Tibial nerve (tissue), 4 donors: ENCODE data around the gene TIMM21. TPM values are rescaled to one million over a fixed set of nuclear protein-coding genes. Genes with fewer than 3 reads are reported as not detected.

ENCODE experiments used
- DNase-seq, 2 donors: peaks; one replicate each; pipeline ENCODE4 v3.0.0-alpha.2; 2019; ENCODE audit warnings: low spot score in 2 of 2
- H3K27ac ChIP-seq, 4 donors: fragments of 200-600 bp; sonication (generic) in 3 of 4; one replicate each; pipeline ENCODE4 v1.5.1; 2017 to 2019; ENCODE audit warnings: mild to moderate bottlenecking in 1 of 4
- H3K27me3 ChIP-seq, 2 donors: fragments of 200-600 bp; sonication (generic) in 1 of 2; one replicate each; pipeline versions ENCODE4 v1.5.1 to v1.6.0; 2017 to 2019
- H3K36me3 ChIP-seq, 3 donors: fragments of 200-600 bp; sonication (generic); one replicate each; pipeline ENCODE4 v1.5.1; 2018 to 2019
- H3K4me1 ChIP-seq, 4 donors: fragments of 200-600 bp; sonication (generic) in 3 of 4; one replicate each; pipeline ENCODE4 v1.5.1; 2017 to 2019
- H3K4me3 ChIP-seq, 4 donors: fragments of 200-600 bp; sonication (generic) in 3 of 4; one replicate each; pipeline ENCODE4 v1.5.1; 2017 to 2019; ENCODE audit warnings: mild to moderate bottlenecking in 1 of 4, moderate library complexity in 1 of 4
- H3K9me3 ChIP-seq, 4 donors: fragments of 200-600 bp; sonication (generic) in 3 of 4; one replicate each; pipeline ENCODE4 v1.5.1; 2017 to 2019
- EP300 ChIP-seq, 2 donors: sonication (generic); formaldehyde crosslinking; IDR thresholded peaks; one replicate each; pipeline ENCODE4 v1.6.1; 2017; ENCODE audit warnings: antibody characterized with exemption in 2 of 2, mild to moderate bottlenecking in 1 of 2
- POLR2A ChIP-seq, 2 donors: fragments of 450-650 bp; IDR thresholded peaks; one replicate each; pipeline ENCODE4 v1.6.1; 2017; ENCODE audit warnings: antibody characterized with exemption in 2 of 2, mild to moderate bottlenecking in 2 of 2, moderate library complexity in 2 of 2
- WGBS, 2 donors: methylation state at CpG; one replicate each; pipeline ENCODE4 v1.1.5; 2018; 5-methylcytosine and 5-hydroxymethylcytosine counted together
- total RNA-seq, 4 donors: library from RNA; depleted of rRNA; stranded (reverse); fragments of >200 nt; gene quantifications; one replicate each; pipeline ENCODE4 v1.1.0, GENCODE V29; 2016
- TF ChIP-seq, protein P1 (sequence below), 5 experiments: fragments of 200-600 bp in 3 of 5; fragments of 450-650 bp in 2 of 5; sonication (generic) in 3 of 5; IDR thresholded peaks; one replicate each; pipeline ENCODE4 v1.5.1; 2016 to 2019; ENCODE audit warnings: antibody characterized with exemption in 5 of 5, mild to moderate bottlenecking in 3 of 5, moderate library complexity in 2 of 5

The TIMM21 gene
- total RNA-seq, 4 donors from 2014 or later, result 28.0 to 58.3 (median 33.6) TPM

DNA sequence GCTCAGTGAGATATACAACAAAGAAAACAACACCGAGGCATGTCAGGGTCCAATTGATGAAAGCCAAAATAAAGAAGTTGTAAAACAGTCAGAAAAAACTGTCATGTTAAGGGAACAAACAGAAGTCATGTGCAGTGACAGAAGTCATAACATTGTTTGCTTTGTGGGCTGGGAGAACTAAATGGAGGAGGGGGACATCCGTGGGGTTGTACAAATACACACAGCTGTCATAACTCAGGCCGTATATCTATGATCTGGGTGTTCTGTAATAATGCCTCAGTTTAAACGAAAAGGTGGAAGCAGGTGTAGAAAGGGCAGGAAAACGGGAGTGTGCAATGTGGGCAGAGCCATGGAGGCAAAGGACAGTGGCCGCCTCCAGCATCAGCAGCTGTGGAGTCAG lies 27.3 kb downstream of the TIMM21 start:
- Histone ChIP-seq H3K4me3 (no peak overlapping the region), H3K27me3 (peaks cover 0 to 5% of the 10 kb centered on the region in 2 donors), H3K36me3 (no peaks in the 10 kb centered on the region), H3K4me1 (no peaks in the 10 kb centered on the region), H3K27ac (no peak overlapping the region), H3K9me3 (peaks cover 0 to 4% (median 0%) of the 10 kb centered on the region in 4 donors)
- DNase-seq, result no peak
- WGBS, 2 donors, result 60% methylated on average over 6 of the region's 6 CpGs
- TF ChIP-seq, protein P1, sequence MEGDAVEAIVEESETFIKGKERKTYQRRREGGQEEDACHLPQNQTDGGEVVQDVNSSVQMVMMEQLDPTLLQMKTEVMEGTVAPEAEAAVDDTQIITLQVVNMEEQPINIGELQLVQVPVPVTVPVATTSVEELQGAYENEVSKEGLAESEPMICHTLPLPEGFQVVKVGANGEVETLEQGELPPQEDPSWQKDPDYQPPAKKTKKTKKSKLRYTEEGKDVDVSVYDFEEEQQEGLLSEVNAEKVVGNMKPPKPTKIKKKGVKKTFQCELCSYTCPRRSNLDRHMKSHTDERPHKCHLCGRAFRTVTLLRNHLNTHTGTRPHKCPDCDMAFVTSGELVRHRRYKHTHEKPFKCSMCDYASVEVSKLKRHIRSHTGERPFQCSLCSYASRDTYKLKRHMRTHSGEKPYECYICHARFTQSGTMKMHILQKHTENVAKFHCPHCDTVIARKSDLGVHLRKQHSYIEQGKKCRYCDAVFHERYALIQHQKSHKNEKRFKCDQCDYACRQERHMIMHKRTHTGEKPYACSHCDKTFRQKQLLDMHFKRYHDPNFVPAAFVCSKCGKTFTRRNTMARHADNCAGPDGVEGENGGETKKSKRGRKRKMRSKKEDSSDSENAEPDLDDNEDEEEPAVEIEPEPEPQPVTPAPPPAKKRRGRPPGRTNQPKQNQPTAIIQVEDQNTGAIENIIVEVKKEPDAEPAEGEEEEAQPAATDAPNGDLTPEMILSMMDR (IDR thresholded peaks at IDR 0.05), result no peak
- TF ChIP-seq EP300 (IDR thresholded peaks at IDR 0.05), result no peak
- no peak for TF ChIP-seq POLR2A (IDR thresholded peaks at IDR 0.05)

DNA sequence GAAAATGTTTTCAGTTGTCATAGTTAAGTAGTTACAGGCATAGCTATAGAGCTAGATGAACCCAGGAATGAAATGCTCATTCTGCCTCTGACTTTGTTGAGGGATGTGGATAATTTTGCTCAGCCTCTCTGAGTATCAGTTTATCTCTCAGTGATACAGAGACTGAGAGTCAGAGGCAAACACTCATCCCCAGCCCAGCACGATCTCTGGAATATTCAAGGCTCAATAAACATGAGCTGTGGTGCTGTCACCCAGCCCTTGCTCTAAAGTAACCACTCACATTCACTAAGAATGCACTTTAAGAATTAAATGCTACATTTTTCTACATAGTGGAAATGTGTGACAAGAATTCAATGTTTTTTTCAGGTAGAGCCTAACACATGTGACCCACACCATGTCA lies 30.6 kb downstream of the TIMM21 start:
- Histone ChIP-seq H3K36me3 (no peaks in the 10 kb centered on the region), H3K27me3 (no peaks in the 10 kb centered on the region), H3K4me1 (no peaks in the 10 kb centered on the region), H3K4me3 (no peak overlapping the region), H3K27ac (no peak overlapping the region), H3K9me3 (peaks cover 0 to 4% (median 0%) of the 10 kb centered on the region in 4 donors)
- TF ChIP-seq EP300 (IDR thresholded peaks at IDR 0.05) (no peak), POLR2A (IDR thresholded peaks at IDR 0.05) (no peak)
- TF ChIP-seq, protein P1 (IDR thresholded peaks at IDR 0.05), result no peak
- WGBS, 2 donors, result 41 to 84% methylated on average over 1 of the region's 1 CpG
- no peak for DNase-seq

DNA sequence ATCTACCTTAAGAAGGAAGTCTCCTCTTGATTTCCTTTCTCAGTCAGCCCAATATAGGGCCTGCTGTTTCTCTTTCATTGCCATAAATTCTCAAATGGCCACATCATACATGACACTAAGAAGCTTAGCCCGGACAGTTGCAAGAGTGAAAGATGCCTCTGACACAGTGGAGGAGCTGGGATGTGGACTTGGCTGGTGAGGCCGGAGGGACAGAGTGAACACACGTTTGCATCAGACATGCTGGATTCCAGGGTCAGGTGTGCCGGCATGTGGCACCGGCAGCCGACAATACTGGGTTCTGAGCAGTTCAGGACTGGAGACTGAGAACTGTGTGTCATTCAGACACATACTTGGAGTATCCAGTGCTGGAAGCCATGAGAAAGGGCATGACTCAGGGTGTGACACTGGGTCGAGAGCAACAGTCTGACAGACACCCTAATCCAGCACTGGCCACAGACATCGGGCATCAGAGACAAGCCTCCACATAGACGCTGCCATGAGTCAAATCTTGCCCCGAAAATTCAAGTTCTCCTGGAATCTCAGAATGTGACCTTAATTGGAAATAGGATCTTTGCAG lies 31.4 kb downstream of the TIMM21 start:
- no peaks in the 10 kb centered on the region for H3K4me1 ChIP-seq
- DNase-seq, result no peak
- peaks cover 0 to 4% (median 0%) of the 10 kb centered on the region in 4 donors for H3K9me3 ChIP-seq
- H3K36me3 ChIP-seq, result no peaks in the 10 kb centered on the region
- TF ChIP-seq POLR2A (IDR thresholded peaks at IDR 0.05) (no peak), EP300 (IDR thresholded peaks at IDR 0.05) (no peak)
- TF ChIP-seq, protein P1 (IDR thresholded peaks at IDR 0.05), result no peak
- 78 to 79% methylated on average over 10 of the region's 10 CpGs for WGBS, 2 donors
- no peaks in the 10 kb centered on the region for H3K27me3 ChIP-seq
- no peak overlapping the region for H3K27ac ChIP-seq
- no peak overlapping the region for H3K4me3 ChIP-seq

DNA sequence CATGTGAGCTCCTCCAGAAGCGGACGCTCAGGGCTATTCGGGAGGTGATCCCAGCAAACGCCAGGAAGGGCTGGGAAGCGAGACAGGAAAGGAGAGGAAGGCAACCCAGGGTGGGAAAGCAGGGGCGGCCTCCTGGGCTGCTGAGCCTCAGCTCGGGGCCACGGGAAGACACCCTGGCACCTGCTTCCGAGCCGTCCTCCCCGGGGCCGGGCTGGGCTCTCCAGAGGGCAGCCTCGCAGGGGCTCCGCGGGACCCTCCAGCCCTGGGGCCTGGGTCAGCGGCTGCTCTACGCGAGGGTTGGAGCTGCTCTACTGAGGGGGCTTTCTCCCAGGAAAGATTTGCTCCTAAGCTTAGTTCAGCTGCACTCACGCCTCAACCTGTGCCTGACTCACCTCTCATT lies 34.0 kb downstream of the TIMM21 start:
- DNase-seq, result no peak
- Histone ChIP-seq H3K9me3 (peaks cover 0 to 4% (median 0%) of the 10 kb centered on the region in 4 donors), H3K27me3 (no peaks in the 10 kb centered on the region), H3K4me1 (no peaks in the 10 kb centered on the region), H3K36me3 (no peaks in the 10 kb centered on the region), H3K4me3 (no peak overlapping the region), H3K27ac (no peak overlapping the region)
- WGBS, 2 donors, result 92 to 95% methylated on average over 15 to 16 of the region's 19 CpGs
- TF ChIP-seq EP300 (IDR thresholded peaks at IDR 0.05) (no peak), POLR2A (IDR thresholded peaks at IDR 0.05) (no peak)
- TF ChIP-seq, protein P1 (IDR thresholded peaks at IDR 0.05), result no peak

DNA sequence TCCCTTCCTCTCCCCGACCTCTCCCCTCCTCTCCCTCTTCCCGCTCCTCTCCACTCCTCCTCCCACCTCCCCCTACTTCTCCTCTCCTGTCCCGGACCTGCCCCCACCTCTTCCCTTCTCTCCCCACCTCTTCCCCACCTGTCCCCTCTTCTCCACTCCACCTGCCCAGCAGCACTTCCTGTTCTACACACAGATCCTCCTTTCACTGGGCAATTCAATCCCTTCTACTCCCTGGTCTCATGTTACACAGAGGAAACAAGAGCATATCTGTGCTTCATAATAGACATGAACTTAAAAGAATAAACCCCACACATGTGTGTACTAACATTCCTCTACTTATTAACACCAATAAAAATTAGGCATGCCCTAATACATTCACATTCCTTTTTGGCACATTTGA lies 34.8 kb downstream of the TIMM21 start:
- Histone ChIP-seq H3K9me3 (peaks cover 0 to 4% (median 0%) of the 10 kb centered on the region in 4 donors), H3K27ac (no peak overlapping the region), H3K36me3 (no peaks in the 10 kb centered on the region), H3K4me3 (no peak overlapping the region), H3K27me3 (no peaks in the 10 kb centered on the region), H3K4me1 (no peaks in the 10 kb centered on the region)
- no peak for DNase-seq
- TF ChIP-seq EP300 (IDR thresholded peaks at IDR 0.05) (no peak), POLR2A (IDR thresholded peaks at IDR 0.05) (no peak)
- TF ChIP-seq, protein P1 (IDR thresholded peaks at IDR 0.05), result no peak
- WGBS, 2 donors, result 42 to 80% methylated on average over 3 of the region's 3 CpGs
